ENCODE data around the gene MAGEB4. TPM values are rescaled to one million over a fixed set of nuclear protein-coding genes. Genes with fewer than 3 reads are reported as not detected.

The MAGEB4 gene
- total and polyA plus RNA-seq, 2 experiments from 2014 or later: not detected

DNA sequence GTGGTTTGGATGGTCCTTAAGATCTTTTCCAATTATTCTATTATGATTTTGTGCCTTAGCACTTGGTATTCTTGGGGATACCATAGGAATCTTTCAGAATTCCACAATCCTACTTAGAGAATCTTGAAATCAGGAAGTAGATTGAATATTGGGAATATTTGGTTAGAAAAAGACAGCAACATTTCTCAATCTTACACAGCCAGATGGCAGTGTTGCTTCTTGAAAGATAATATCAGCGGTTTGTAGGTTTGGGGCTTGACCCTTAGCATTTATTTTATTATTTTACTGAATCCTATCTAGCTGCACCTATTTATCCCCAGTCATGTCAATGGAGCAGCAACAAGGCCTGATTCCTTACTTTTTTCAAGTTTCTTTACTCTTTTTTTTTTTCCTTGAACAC lies 33.7 kb downstream of the MAGEB4 start:
- DNase-seq (ENCODE audit: low spot score): peak; percentile 15
- Histone ChIP-seq H4K20me1 (replicated peaks; ENCODE audit: insufficient read depth) (no peaks in the 10 kb centered on the region), H2AFZ (no peak overlapping the region), H3K4me3 (no peak overlapping the region), H3K79me2 (replicated peaks; ENCODE audit: insufficient read depth) (no peaks in the 10 kb centered on the region), H3K27ac (ENCODE audit: low read depth) (no peak overlapping the region), H3K27me3 (ENCODE audit: insufficient read depth) (no peaks in the 10 kb centered on the region), H3K4me2 (no peak overlapping the region), H3F3A (replicated peaks; ENCODE audit: low read depth) (no peaks in the 10 kb centered on the region), H3K36me3 (ENCODE audit: insufficient read depth) (no peaks in the 10 kb centered on the region), H3K9me2 (ENCODE audit: insufficient read depth) (no peaks in the 10 kb centered on the region), H3K4me1 (ENCODE audit: insufficient read depth) (no peaks in the 10 kb centered on the region)
- Mint-ChIP-seq H3K4me1 (no peaks in the 10 kb centered on the region; the same call in 2 of the 3 replicates), H3K27ac (no peak overlapping the region), H3K4me3 (no peak overlapping the region), H3K9me3 (no peaks in the 10 kb centered on the region), H3K27me3 (ENCODE audit: insufficient read depth, low read depth, poor library complexity) (no peaks in the 10 kb centered on the region), H3K36me3 (ENCODE audit: low read depth) (no peaks in the 10 kb centered on the region)
- TF ChIP-seq JUNB (IDR thresholded peaks at IDR 0.05; ENCODE audit: unreplicated experiment): no peak
- TF ChIP-seq CTCF (conservative IDR thresholded peaks at IDR 0.05; ENCODE audit: low read depth in 2 of 2): peak; percentile 42 to 52
- TF ChIP-seq, protein P1, sequence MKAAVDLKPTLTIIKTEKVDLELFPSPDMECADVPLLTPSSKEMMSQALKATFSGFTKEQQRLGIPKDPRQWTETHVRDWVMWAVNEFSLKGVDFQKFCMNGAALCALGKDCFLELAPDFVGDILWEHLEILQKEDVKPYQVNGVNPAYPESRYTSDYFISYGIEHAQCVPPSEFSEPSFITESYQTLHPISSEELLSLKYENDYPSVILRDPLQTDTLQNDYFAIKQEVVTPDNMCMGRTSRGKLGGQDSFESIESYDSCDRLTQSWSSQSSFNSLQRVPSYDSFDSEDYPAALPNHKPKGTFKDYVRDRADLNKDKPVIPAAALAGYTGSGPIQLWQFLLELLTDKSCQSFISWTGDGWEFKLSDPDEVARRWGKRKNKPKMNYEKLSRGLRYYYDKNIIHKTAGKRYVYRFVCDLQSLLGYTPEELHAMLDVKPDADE (IDR thresholded peaks at IDR 0.05): no peak
- ATAC-seq: no peak

DNA sequence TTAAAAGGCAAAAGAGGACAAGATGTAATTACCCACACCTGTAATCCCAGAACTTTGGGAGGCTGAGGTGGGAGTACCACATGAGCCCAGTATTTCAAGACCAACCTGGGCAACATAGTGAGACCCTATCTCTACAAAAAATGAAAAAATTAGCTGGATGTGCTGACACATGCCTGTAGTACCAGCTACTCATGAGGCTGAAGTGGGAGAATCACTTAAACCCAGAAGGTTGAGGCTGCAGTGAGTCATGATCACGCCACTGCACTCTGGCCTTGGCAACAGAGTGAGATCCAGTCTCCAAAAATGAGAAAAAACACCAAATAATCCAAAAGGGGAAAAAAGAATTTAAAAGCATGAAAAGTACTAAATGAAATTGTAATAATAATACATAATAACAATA lies 36.6 kb downstream of the MAGEB4 start:
- DNase-seq (ENCODE audit: low spot score) (no peak), ATAC-seq (no peak)
- no peaks in the 10 kb centered on the region for H3K36me3 Mint-ChIP-seq (ENCODE audit: low read depth)
- Histone ChIP-seq H3K27ac (ENCODE audit: low read depth) (no peak overlapping the region), H3K27me3 (ENCODE audit: insufficient read depth) (no peaks in the 10 kb centered on the region), H3F3A (replicated peaks; ENCODE audit: low read depth) (no peaks in the 10 kb centered on the region), H3K9me2 (ENCODE audit: insufficient read depth) (no peaks in the 10 kb centered on the region), H3K4me3 (no peak overlapping the region), H3K79me2 (replicated peaks; ENCODE audit: insufficient read depth) (no peaks in the 10 kb centered on the region), H3K4me2 (no peak overlapping the region), H2AFZ (no peak overlapping the region), H4K20me1 (replicated peaks; ENCODE audit: insufficient read depth) (no peaks in the 10 kb centered on the region), H3K36me3 (ENCODE audit: insufficient read depth) (no peaks in the 10 kb centered on the region), H3K4me1 (ENCODE audit: insufficient read depth) (no peaks in the 10 kb centered on the region)
- no peaks in the 10 kb centered on the region; the same call in 2 of the 3 replicates for H3K4me1 Mint-ChIP-seq
- no peaks in the 10 kb centered on the region for H3K27me3 Mint-ChIP-seq (ENCODE audit: insufficient read depth, low read depth, poor library complexity)
- no peak overlapping the region for H3K4me3 Mint-ChIP-seq
- TF ChIP-seq EZH2 (IDR thresholded peaks at IDR 0.05; ENCODE audit: low read depth, unreplicated experiment) (no peak), EZH2phosphoT487 (IDR thresholded peaks at IDR 0.05; ENCODE audit: unreplicated experiment) (no peak), CTCF (conservative IDR thresholded peaks at IDR 0.05; ENCODE audit: low read depth in 2 of 2) (no peak)
- no peaks in the 10 kb centered on the region for H3K9me3 Mint-ChIP-seq
- H3K27ac Mint-ChIP-seq: no peak overlapping the region

Measured in GM23338 (cell line).